ENCODE data around the gene PPP1CC. TPM values are rescaled to one million over a fixed set of nuclear protein-coding genes. Genes with fewer than 3 reads are reported as not detected.

Gene PPP1CC
- total RNA-seq, 1 experiment from 2014 or later = 321 TPM

GRCh38 chr12:110739894-110740293 is 2.8 kb downstream of the PPP1CC start:
- POLR2A ChIA-PET = interaction anchor here (1.0 kb wide), 1 partner anchor 9 kb away, joined by 3 read pairs; no protein-coding TSS in a partner anchor
- no peaks in the 10 kb centered on the region; the same call in 1 of the 2 replicates for H3K27me3 Mint-ChIP-seq (ENCODE audit: low read depth)
- no peak for ATAC-seq

GRCh38 chr12:110739488-110739887 is 3.2 kb downstream of the PPP1CC start:
- ChIA-PET CTCF (no interaction called here), POLR2A (interaction anchor here (1.0 kb wide), 1 partner anchor 9 kb away, joined by 3 read pairs; no protein-coding TSS in a partner anchor)
- Mint-ChIP-seq H3K4me3 (peak overlapping the region; percentile 99), H3K27me3 (ENCODE audit: low read depth) (no peaks in the 10 kb centered on the region; the same call in 1 of the 2 replicates), H3K36me3 (peaks cover 25% of the 10 kb centered on the region), H3K4me1 (peaks cover 49% of the 10 kb centered on the region), H3K9me3 (no peaks in the 10 kb centered on the region), H3K27ac (peak overlapping the region; percentile 25; the same call in 1 of the 2 replicates)
- ATAC-seq = no peak
- no peak for DNase-seq (ENCODE audit: low spot score)
- no peak for TF ChIP-seq ZNF423 (CRISPR knock-in tag; IDR thresholded peaks at IDR 0.05)
- TF ChIP-seq NR1H2 (CRISPR knock-in tag; IDR thresholded peaks at IDR 0.05) = no peak
- TF ChIP-seq ARID4B (CRISPR knock-in tag; IDR thresholded peaks at IDR 0.05; ENCODE audit: borderline replicate concordance) = no peak
- no peak for TF ChIP-seq PRDM15 (CRISPR knock-in tag; IDR thresholded peaks at IDR 0.05)
- no peak for TF ChIP-seq ZBTB21 (CRISPR knock-in tag; IDR thresholded peaks at IDR 0.05; ENCODE audit: borderline replicate concordance)

More at GRCh38 chr12:110739894-110740293, 2.8 kb downstream of the PPP1CC start:
- Mint-ChIP-seq H3K27ac (peak overlapping the region; percentile 25; the same call in 1 of the 2 replicates), H3K4me1 (peaks cover 49% of the 10 kb centered on the region), H3K9me3 (no peaks in the 10 kb centered on the region), H3K4me3 (peak overlapping the region; percentile 99), H3K36me3 (peaks cover 25% of the 10 kb centered on the region)
- DNase-seq (ENCODE audit: low spot score) = no peak
- no peak for TF ChIP-seq ZSCAN18 (CRISPR knock-in tag; IDR thresholded peaks at IDR 0.05)
- no peak for TF ChIP-seq IRF1 (CRISPR knock-in tag; IDR thresholded peaks at IDR 0.05)
- TF ChIP-seq JUN (CRISPR knock-in tag; IDR thresholded peaks at IDR 0.05) = no peak
- TF ChIP-seq ZNF263 (CRISPR knock-in tag; IDR thresholded peaks at IDR 0.05; ENCODE audit: low read depth) = no peak
- TF ChIP-seq HMGXB4 (CRISPR knock-in tag; IDR thresholded peaks at IDR 0.05) = no peak
- no peak for TF ChIP-seq ATF3 (CRISPR knock-in tag; conservative IDR thresholded peaks at IDR 0.05)
- TF ChIP-seq TCF7 (CRISPR knock-in tag; IDR thresholded peaks at IDR 0.05; ENCODE audit: low read depth) = no peak
- no peak for TF ChIP-seq ZNF396 (CRISPR knock-in tag; IDR thresholded peaks at IDR 0.05; ENCODE audit: borderline replicate concordance)
- no peak for TF ChIP-seq SMAD4 (CRISPR knock-in tag; IDR thresholded peaks at IDR 0.05)
- TF ChIP-seq GRHL2 (CRISPR knock-in tag; IDR thresholded peaks at IDR 0.05; ENCODE audit: insufficient replicate concordance, severe bottlenecking) = no peak
- no peak for TF ChIP-seq PRRX2 (CRISPR knock-in tag; IDR thresholded peaks at IDR 0.05)
- TF ChIP-seq NR1H2 (CRISPR knock-in tag; IDR thresholded peaks at IDR 0.05) = no peak
- no peak for TF ChIP-seq HMGA2 (CRISPR knock-in tag; IDR thresholded peaks at IDR 0.05)
- no peak for TF ChIP-seq E2F1 (CRISPR knock-in tag; IDR thresholded peaks at IDR 0.05)
- no peak for TF ChIP-seq FOXK1 (CRISPR knock-in tag; IDR thresholded peaks at IDR 0.05)
- no peak for TF ChIP-seq TEAD1 (CRISPR knock-in tag; IDR thresholded peaks at IDR 0.05)
- TF ChIP-seq GTF2I (CRISPR knock-in tag; conservative IDR thresholded peaks at IDR 0.05) = no peak
- no peak for TF ChIP-seq RORB (CRISPR knock-in tag; IDR thresholded peaks at IDR 0.05)
- no peak for TF ChIP-seq KAT7 (CRISPR knock-in tag; IDR thresholded peaks at IDR 0.05; ENCODE audit: borderline replicate concordance)
- CTCF ChIA-PET = no interaction called here
